Nephron progenitor cell (in vitro differentiated cells): ENCODE data around the gene MAPK8IP3.
A peak's percentile ranks its signal among the peaks of the same experiment; 100 is the strongest.

Experiments used
- DNase-seq: peaks from one replicate; pipeline ENCODE4 v3.0.0; 2021
- H3K27ac Mint-ChIP-seq: 2 replicates; pipeline ENCODE4 v1.8.0; 2021; ENCODE audit warnings: mild to moderate bottlenecking, moderate library complexity, mixed read lengths
- H3K27me3 Mint-ChIP-seq: 2 replicates; pipeline ENCODE4 v1.8.0; 2021; ENCODE audit warnings: mild to moderate bottlenecking, low read depth, mixed read lengths; ENCODE audit not compliant: poor library complexity
- H3K36me3 Mint-ChIP-seq: 2 replicates; pipeline ENCODE4 v1.8.0; 2021; ENCODE audit warnings: low read depth, mixed read lengths
- H3K4me1 Mint-ChIP-seq: 2 replicates; pipeline ENCODE4 v1.8.0; 2021; ENCODE audit warnings: mixed read lengths
- H3K4me3 Mint-ChIP-seq: 2 replicates; pipeline ENCODE4 v1.8.0; 2021; ENCODE audit warnings: mild to moderate bottlenecking, moderate library complexity, mixed read lengths
- H3K9me3 Mint-ChIP-seq: 2 replicates; pipeline ENCODE4 v1.8.0; 2021; ENCODE audit warnings: mild to moderate bottlenecking, moderate library complexity, mixed read lengths
- CTCF ChIP-seq: fragments of 200-600 bp; sonication (generic); IDR thresholded peaks from 2 replicates; pipeline ENCODE4 v1.5.0; 2021; ENCODE audit warnings: antibody characterized with exemption

MAPK8IP3 gene

GRCh38 chr16:1785846-1786170, 79.8 kb downstream of the MAPK8IP3 start:
- TF ChIP-seq CTCF: no peak
- Mint-ChIP-seq H3K4me1 (peaks cover 27% of the 10 kb centered on the region), H3K36me3 (peaks cover 4% of the 10 kb centered on the region), H3K27ac (no peak overlapping the region), H3K9me3 (no peaks in the 10 kb centered on the region), H3K27me3 (no peaks in the 10 kb centered on the region), H3K4me3 (no peak overlapping the region)
- no peak for DNase-seq

GRCh38 chr16:1786242-1787055, 80.5 kb downstream of the MAPK8IP3 start:
- H3K9me3 Mint-ChIP-seq: no peaks in the 10 kb centered on the region
- H3K4me3 Mint-ChIP-seq: no peak overlapping the region
- H3K4me1 Mint-ChIP-seq: peaks cover 22% of the 10 kb centered on the region
- H3K27me3 Mint-ChIP-seq: no peaks in the 10 kb centered on the region
- H3K36me3 Mint-ChIP-seq: peaks cover 4% of the 10 kb centered on the region
- TF ChIP-seq CTCF: no peak
- peak; percentile 3 for DNase-seq
- H3K27ac Mint-ChIP-seq: no peak overlapping the region

GRCh38 chr16:1787056-1787321, 81.0 kb downstream of the MAPK8IP3 start:
- H3K27me3 Mint-ChIP-seq: no peaks in the 10 kb centered on the region
- TF ChIP-seq CTCF: no peak
- H3K27ac Mint-ChIP-seq: no peak overlapping the region
- H3K4me3 Mint-ChIP-seq: no peak overlapping the region
- DNase-seq: no peak
- peaks cover 4% of the 10 kb centered on the region for H3K36me3 Mint-ChIP-seq
- no peaks in the 10 kb centered on the region for H3K9me3 Mint-ChIP-seq
- peaks cover 16% of the 10 kb centered on the region for H3K4me1 Mint-ChIP-seq

- no peak for TF ChIP-seq CTCF
- Mint-ChIP-seq H3K4me3 (no peak overlapping the region), H3K27ac (no peak overlapping the region), H3K9me3 (no peaks in the 10 kb centered on the region), H3K36me3 (peaks cover 4% of the 10 kb centered on the region), H3K4me1 (peaks cover 16% of the 10 kb centered on the region), H3K27me3 (no peaks in the 10 kb centered on the region)
- DNase-seq: peak; percentile 3
These were observed 81.5 kb downstream of the MAPK8IP3 start for GRCh38 chr16:1787322-1788094.

- DNase-seq: peak; percentile 3
- Mint-ChIP-seq H3K36me3 (peaks cover 3% of the 10 kb centered on the region), H3K9me3 (no peaks in the 10 kb centered on the region), H3K4me1 (peaks cover 15% of the 10 kb centered on the region), H3K4me3 (no peak overlapping the region), H3K27ac (no peak overlapping the region), H3K27me3 (no peaks in the 10 kb centered on the region)
- TF ChIP-seq CTCF: no peak
These were observed 82.2 kb downstream of the MAPK8IP3 start for GRCh38 chr16:1788095-1788707.
